ENCODE measurements around the gene DISC1. TPM values are rescaled to one million over a fixed set of nuclear protein-coding genes. Genes with fewer than 3 reads are reported as not detected.
A peak's percentile ranks its signal among the peaks of the same experiment; 100 is the strongest.

The DISC1 gene
- total and polyA plus RNA-seq, 2 experiments from 2014 or later, result 0.43 to 1.2 TPM

DNA sequence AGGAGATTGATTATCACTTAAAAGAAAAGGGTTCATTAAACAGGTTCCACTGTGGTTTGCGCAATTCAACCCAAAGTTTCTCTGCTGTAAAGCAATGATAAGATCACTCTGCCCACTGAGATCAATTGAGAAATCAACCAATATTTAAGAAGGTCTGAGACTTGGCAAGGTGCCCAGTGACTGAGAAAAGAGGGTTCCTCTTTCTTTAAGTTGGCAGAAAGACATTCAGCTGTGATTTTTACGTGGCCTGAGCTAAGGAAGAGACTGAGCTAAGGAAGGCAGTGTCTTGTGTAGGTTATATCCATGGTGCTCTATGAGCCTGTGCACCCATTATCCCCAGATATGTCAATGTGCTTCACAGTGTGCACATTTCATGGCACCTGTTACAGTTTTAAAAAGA lies 344.1 kb downstream of the DISC1 start:
- in situ Hi-C loops (cut with MboI), result no loop called here
- no peaks in the 10 kb centered on the region for H4K20me1 ChIP-seq (ENCODE audit: insufficient read depth)
- no peak for DNase-seq
- 50 to 57% methylated on average over 2 of the region's 2 CpGs for WGBS, 2 experiments (ENCODE audit: low coverage in 1 of 2, low lambda C conversion rate in 2 of 2, missing lambda C conversion rate in 2 of 2)
- H3F3A ChIP-seq (ENCODE audit: insufficient read depth), result no peaks in the 10 kb centered on the region
- no peak overlapping the region for H2AFZ ChIP-seq
- no peaks in the 10 kb centered on the region for H3K9me2 ChIP-seq (ENCODE audit: insufficient read depth)
- no peaks in the 10 kb centered on the region for H3K9me3 ChIP-seq (ENCODE audit: low read depth)
- no peaks in the 10 kb centered on the region for H3K36me3 ChIP-seq (ENCODE audit: low read depth)
- no peaks in the 10 kb centered on the region for H3K79me2 ChIP-seq (ENCODE audit: insufficient read depth)
- H3K27ac ChIP-seq, result no peak overlapping the region
- H3K4me2 ChIP-seq (ENCODE audit: unreplicated experiment), result no peak overlapping the region
- no peak overlapping the region for H3K4me3 ChIP-seq
- no peak for TF ChIP-seq EZH2phosphoT487 (IDR thresholded peaks at IDR 0.05; ENCODE audit: insufficient read depth, low read depth)
- no peak for TF ChIP-seq EZH2 (IDR thresholded peaks at IDR 0.05; ENCODE audit: insufficient read depth, poor library complexity, severe bottlenecking)
- H3K27me3 ChIP-seq (replicated peaks; ENCODE audit: insufficient read depth), result no peaks in the 10 kb centered on the region
- no peaks in the 10 kb centered on the region for H3K4me1 ChIP-seq (ENCODE audit: insufficient read depth)
- H3K9ac ChIP-seq, result no peak overlapping the region

DNA sequence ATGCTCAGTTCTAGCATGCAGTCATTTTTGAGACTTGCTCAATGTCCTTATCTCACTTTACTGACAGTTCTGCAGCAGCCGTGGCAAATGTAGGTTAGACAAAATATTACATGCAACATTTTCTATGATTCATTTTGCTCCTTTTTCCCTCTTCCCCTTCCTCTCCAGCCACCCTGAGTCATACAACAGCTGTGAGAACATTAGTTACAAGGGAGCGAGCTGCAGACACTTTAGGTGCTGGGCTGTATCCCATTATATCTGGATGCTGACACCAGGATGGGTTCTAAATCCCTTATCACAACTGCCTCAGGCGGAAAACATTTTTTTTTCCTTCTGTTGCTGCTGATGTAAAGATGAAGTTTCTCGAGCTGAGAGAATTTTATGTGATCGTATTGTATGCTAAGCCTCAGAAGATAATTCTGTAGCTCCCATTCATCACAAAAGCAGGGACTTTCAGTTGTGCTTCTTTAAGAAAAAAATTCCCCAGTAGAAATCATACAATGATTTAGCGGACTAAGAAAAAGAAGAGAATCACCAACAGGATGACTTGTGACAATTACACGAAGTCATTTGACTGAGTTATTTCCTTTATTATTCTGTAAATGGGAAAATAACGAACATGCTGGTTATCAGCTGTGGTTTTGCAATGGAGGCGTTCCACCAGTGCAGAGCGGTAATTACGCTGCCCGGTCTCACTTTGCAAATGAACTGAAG lies 345.0 kb downstream of the DISC1 start:
- Histone ChIP-seq H3K4me3 (no peak overlapping the region), H3K4me1 (ENCODE audit: insufficient read depth) (no peaks in the 10 kb centered on the region), H3F3A (ENCODE audit: insufficient read depth) (no peaks in the 10 kb centered on the region), H4K20me1 (ENCODE audit: insufficient read depth) (no peaks in the 10 kb centered on the region), H3K27me3 (replicated peaks; ENCODE audit: insufficient read depth) (no peaks in the 10 kb centered on the region), H2AFZ (no peak overlapping the region), H3K9ac (no peak overlapping the region), H3K79me2 (ENCODE audit: insufficient read depth) (no peaks in the 10 kb centered on the region), H3K9me2 (ENCODE audit: insufficient read depth) (no peaks in the 10 kb centered on the region), H3K4me2 (ENCODE audit: unreplicated experiment) (no peak overlapping the region), H3K9me3 (ENCODE audit: low read depth) (no peaks in the 10 kb centered on the region), H3K36me3 (ENCODE audit: low read depth) (no peaks in the 10 kb centered on the region), H3K27ac (no peak overlapping the region)
- no peak for TF ChIP-seq EZH2phosphoT487 (IDR thresholded peaks at IDR 0.05; ENCODE audit: insufficient read depth, low read depth)
- TF ChIP-seq EZH2 (IDR thresholded peaks at IDR 0.05; ENCODE audit: insufficient read depth, poor library complexity, severe bottlenecking), result no peak
- 78 to 82% methylated on average over 12 of the region's 12 CpGs for WGBS, 2 experiments (ENCODE audit: low coverage in 1 of 2, low lambda C conversion rate in 2 of 2, missing lambda C conversion rate in 2 of 2)
- in situ Hi-C loops (cut with MboI), result no loop called here
- peak; percentile 14 for DNase-seq

DNA sequence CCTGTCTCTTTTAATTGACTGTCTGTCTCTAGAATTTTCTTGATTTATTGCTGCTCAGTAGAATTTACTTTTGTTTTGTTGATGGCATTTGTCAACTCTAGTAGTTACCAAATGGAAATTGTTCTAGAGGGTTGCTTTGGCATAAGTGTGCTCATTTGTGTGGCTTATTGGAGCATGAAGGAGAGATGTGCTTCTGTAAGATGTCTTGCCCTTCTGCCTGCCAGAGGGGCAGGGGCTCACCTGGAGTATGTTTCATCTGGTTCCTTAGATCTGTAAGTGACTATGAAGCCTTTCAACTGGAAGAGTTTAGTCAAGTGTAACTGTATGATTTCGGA lies 345.5 kb downstream of the DISC1 start:
- H3K4me1 ChIP-seq (ENCODE audit: insufficient read depth), result no peaks in the 10 kb centered on the region
- WGBS, 2 experiments (ENCODE audit: low coverage in 1 of 2, low lambda C conversion rate in 2 of 2, missing lambda C conversion rate in 2 of 2), result 50 to 73% methylated on average over 1 of the region's 1 CpG
- in situ Hi-C loops (cut with MboI), result no loop called here
- no peak for DNase-seq
- H3K9ac ChIP-seq, result no peak overlapping the region
- H3K27me3 ChIP-seq (replicated peaks; ENCODE audit: insufficient read depth), result no peaks in the 10 kb centered on the region
- H3K27ac ChIP-seq, result no peak overlapping the region
- H3K36me3 ChIP-seq (ENCODE audit: low read depth), result no peaks in the 10 kb centered on the region
- no peaks in the 10 kb centered on the region for H3K9me2 ChIP-seq (ENCODE audit: insufficient read depth)
- H3K9me3 ChIP-seq (ENCODE audit: low read depth), result no peaks in the 10 kb centered on the region
- no peaks in the 10 kb centered on the region for H4K20me1 ChIP-seq (ENCODE audit: insufficient read depth)
- no peak overlapping the region for H3K4me3 ChIP-seq
- no peak for TF ChIP-seq EZH2 (IDR thresholded peaks at IDR 0.05; ENCODE audit: insufficient read depth, poor library complexity, severe bottlenecking)
- TF ChIP-seq EZH2phosphoT487 (IDR thresholded peaks at IDR 0.05; ENCODE audit: insufficient read depth, low read depth), result no peak
- no peak overlapping the region for H2AFZ ChIP-seq
- no peaks in the 10 kb centered on the region for H3K79me2 ChIP-seq (ENCODE audit: insufficient read depth)
- no peak overlapping the region for H3K4me2 ChIP-seq (ENCODE audit: unreplicated experiment)
- H3F3A ChIP-seq (ENCODE audit: insufficient read depth), result no peaks in the 10 kb centered on the region

DNA sequence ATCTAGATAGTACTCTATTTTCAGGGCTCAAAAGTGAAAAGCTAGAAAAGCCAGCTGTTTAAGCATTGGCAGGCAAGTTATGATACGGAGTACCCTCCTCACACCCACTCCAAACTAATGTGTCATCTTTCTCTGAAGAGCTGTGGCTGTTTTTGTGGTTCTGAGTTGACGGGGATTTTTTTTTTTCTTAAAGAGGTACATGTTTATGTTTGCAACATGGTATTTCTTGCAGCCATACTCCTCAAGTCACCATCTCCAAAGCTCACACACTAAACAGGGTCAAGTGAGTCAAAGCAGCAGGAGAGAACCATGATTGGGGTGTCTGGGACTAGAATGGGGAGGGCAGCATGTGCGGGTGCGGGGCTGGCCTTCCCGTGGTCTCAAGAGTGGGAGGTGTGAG lies 347.2 kb downstream of the DISC1 start:
- in situ Hi-C loops (cut with MboI), result no loop called here
- no peaks in the 10 kb centered on the region for H3K27me3 ChIP-seq (replicated peaks; ENCODE audit: insufficient read depth)

More for the DNA sequence above, 347.2 kb downstream of the DISC1 start:
- no peak for DNase-seq
- H3K9me2 ChIP-seq (ENCODE audit: insufficient read depth), result no peaks in the 10 kb centered on the region
- no peak overlapping the region for H3K4me2 ChIP-seq (ENCODE audit: unreplicated experiment)
- no peaks in the 10 kb centered on the region for H3K36me3 ChIP-seq (ENCODE audit: low read depth)
- H3K9ac ChIP-seq, result no peak overlapping the region
- H3K4me1 ChIP-seq (ENCODE audit: insufficient read depth), result no peaks in the 10 kb centered on the region
- WGBS, 2 experiments (ENCODE audit: low coverage in 1 of 2, low lambda C conversion rate in 2 of 2, missing lambda C conversion rate in 2 of 2), result 67 to 71% methylated on average over 5 of the region's 5 CpGs
- H3K79me2 ChIP-seq (ENCODE audit: insufficient read depth), result no peaks in the 10 kb centered on the region
- no peak overlapping the region for H3K4me3 ChIP-seq
- H2AFZ ChIP-seq, result no peak overlapping the region
- no peaks in the 10 kb centered on the region for H4K20me1 ChIP-seq (ENCODE audit: insufficient read depth)
- H3F3A ChIP-seq (ENCODE audit: insufficient read depth), result no peaks in the 10 kb centered on the region
- TF ChIP-seq EZH2phosphoT487 (IDR thresholded peaks at IDR 0.05; ENCODE audit: insufficient read depth, low read depth) (no peak), EZH2 (IDR thresholded peaks at IDR 0.05; ENCODE audit: insufficient read depth, poor library complexity, severe bottlenecking) (no peak)
- no peaks in the 10 kb centered on the region for H3K9me3 ChIP-seq (ENCODE audit: low read depth)
- no peak overlapping the region for H3K27ac ChIP-seq

Data from GM23248 (cell line).